ENCODE data around the gene ARHGEF12.

- TF ChIP-seq POLR2AphosphoS5 (IDR thresholded peaks at IDR 0.05; ENCODE audit: borderline replicate concordance, low read depth, low read length) = no peak
- no peak for TF ChIP-seq EZH2 (IDR thresholded peaks at IDR 0.05)
- TF ChIP-seq FOXP2 (optimal IDR thresholded peaks at IDR 0.05; ENCODE audit: control extremely low read depth, extremely low read length, insufficient read depth) = no peak
These were observed 31.7 kb upstream of the ARHGEF12 start for GRCh38 chr11:120304526-120304925.

All from SK-N-MC (cell line).